ENCODE data around the gene SRSF11.

- TF ChIP-seq CTCF (IDR thresholded peaks at IDR 0.05) = no peak
- TF ChIP-seq POLR2A (IDR thresholded peaks at IDR 0.05) = no peak
These were observed 43.7 kb downstream of the SRSF11 start for GRCh38 chr1:70264839-70265238.
